Measurements from ENCODE around the gene PTPRA. TPM values are rescaled to one million over a fixed set of nuclear protein-coding genes. Genes with fewer than 3 reads are reported as not detected.

Gene PTPRA
- total RNA-seq, 1 experiment from 2014 or later, result 45.2 TPM

GRCh38 chr20:2888224-2888955 lies 15.1 kb downstream of the PTPRA start:
- no CpG with 5 or more reads among the region's 4 CpGs for WGBS (ENCODE audit: extremely low coverage, insufficient read length, low lambda C conversion rate)
- no peak overlapping the region for H4K5ac ChIP-seq (ENCODE audit: insufficient read length, low read depth, low read length)
- no peaks in the 10 kb centered on the region for H3K9me3 ChIP-seq (ENCODE audit: control insufficient read depth, low read depth, low read length)
- no peak overlapping the region for H3K23ac ChIP-seq (ENCODE audit: insufficient read length, low read depth, low read length)
- no peak overlapping the region for H3K27ac Mint-ChIP-seq
- no peak overlapping the region for H2AK5ac ChIP-seq (ENCODE audit: insufficient read length, low read length)
- no peaks in the 10 kb centered on the region for H3K9me3 Mint-ChIP-seq
- no peak overlapping the region for H2BK15ac ChIP-seq (ENCODE audit: low read depth, low read length)
- no peaks in the 10 kb centered on the region for H3K36me3 Mint-ChIP-seq (ENCODE audit: insufficient read depth in 1 of 3, low read depth in 3 of 3)
- no peak overlapping the region for H3K4ac ChIP-seq (ENCODE audit: low read depth, low read length)
- no peak overlapping the region for H3K9ac ChIP-seq (ENCODE audit: extremely low read depth, insufficient read length, low read length)
- no peaks in the 10 kb centered on the region for H3K4me1 Mint-ChIP-seq
- no peak overlapping the region for H3K14ac ChIP-seq (ENCODE audit: insufficient read depth, low read length)
- no peak overlapping the region for H3K18ac ChIP-seq (ENCODE audit: insufficient read length, low read depth, low read length)
- no peaks in the 10 kb centered on the region for H3K27me3 Mint-ChIP-seq (ENCODE audit: low read depth)
- DNase-seq, result no peak
- no peak overlapping the region for H3K27ac ChIP-seq (ENCODE audit: insufficient read length, low read depth, low read length)
- peaks cover 20% of the 10 kb centered on the region for H3K79me2 ChIP-seq (ENCODE audit: insufficient read depth, low read length)
- no peak overlapping the region for H3T11ph ChIP-seq (ENCODE audit: low read length)
- no peak overlapping the region for H3K56ac ChIP-seq (ENCODE audit: insufficient read length, low read depth, low read length)
- no peak overlapping the region for H4K91ac ChIP-seq (ENCODE audit: insufficient read length, low read depth, low read length)
- H2AFZ ChIP-seq (ENCODE audit: low read length), result no peak overlapping the region
- H4K20me1 ChIP-seq (ENCODE audit: control insufficient read depth, insufficient read depth, insufficient read length), result no peaks in the 10 kb centered on the region
- H3K27me3 ChIP-seq (ENCODE audit: insufficient read depth, low read length), result no peaks in the 10 kb centered on the region
- no peak overlapping the region for H2BK12ac ChIP-seq (ENCODE audit: insufficient read length, low read depth, low read length)
- no peak overlapping the region for H2BK5ac ChIP-seq (ENCODE audit: insufficient read length, low read length)
- no peak overlapping the region for H3K4me2 ChIP-seq (ENCODE audit: insufficient read depth, insufficient read length, low read length)
- H3K4me1 ChIP-seq (ENCODE audit: insufficient read depth, low read length), result no peaks in the 10 kb centered on the region
- H4K8ac ChIP-seq (replicated peaks; ENCODE audit: insufficient read length, low read depth, low read length), result no peak overlapping the region
- no peak overlapping the region for H2BK20ac ChIP-seq (ENCODE audit: low read depth, low read length, poor library complexity, severe bottlenecking)
- no peak overlapping the region for H2BK120ac ChIP-seq (ENCODE audit: low read depth, low read length, poor library complexity, severe bottlenecking)
- no peak for TF ChIP-seq CTCF (conservative IDR thresholded peaks at IDR 0.05)
- peaks cover 14% of the 10 kb centered on the region for H3K79me1 ChIP-seq (ENCODE audit: insufficient read depth, low read depth, low read length, poor library complexity, severe bottlenecking)
- no peaks in the 10 kb centered on the region for H3K23me2 ChIP-seq (ENCODE audit: insufficient read length, low read depth, low read length, poor library complexity, severe bottlenecking)
- H3K4me3 Mint-ChIP-seq, result no peak overlapping the region
